ENCODE data around the gene FBRSL1.
"Not testable (repeated sequence)": the region's sequence is repeated elsewhere in the genome, so short reads cannot be mapped to it uniquely, and the experiment has no call there.

The FBRSL1 gene

GRCh38 chr12:132462788-132463187, 27.2 kb upstream of the FBRSL1 start:
- Histone ChIP-seq H3K4me3 (ENCODE audit: insufficient read depth, low read depth, low read length) (no peak overlapping the region), H3K36me3 (ENCODE audit: control insufficient read depth, insufficient read depth, low read length) (no peaks in the 10 kb centered on the region), H3K27ac (ENCODE audit: insufficient read depth, low read depth, low read length, poor library complexity, severe bottlenecking) (no peak overlapping the region), H3K27me3 (ENCODE audit: control insufficient read depth, insufficient read depth, low read length, poor library complexity, severe bottlenecking) (peaks cover 8% of the 10 kb centered on the region), H3K4me1 (ENCODE audit: control insufficient read depth, insufficient read depth, low read length) (peaks cover 7% of the 10 kb centered on the region), H3K9me3 (ENCODE audit: control insufficient read depth, low read length) (no peaks in the 10 kb centered on the region)
- WGBS, 2 experiments = 89 to 90% methylated on average over 5 of the region's 5 CpGs

DNA sequence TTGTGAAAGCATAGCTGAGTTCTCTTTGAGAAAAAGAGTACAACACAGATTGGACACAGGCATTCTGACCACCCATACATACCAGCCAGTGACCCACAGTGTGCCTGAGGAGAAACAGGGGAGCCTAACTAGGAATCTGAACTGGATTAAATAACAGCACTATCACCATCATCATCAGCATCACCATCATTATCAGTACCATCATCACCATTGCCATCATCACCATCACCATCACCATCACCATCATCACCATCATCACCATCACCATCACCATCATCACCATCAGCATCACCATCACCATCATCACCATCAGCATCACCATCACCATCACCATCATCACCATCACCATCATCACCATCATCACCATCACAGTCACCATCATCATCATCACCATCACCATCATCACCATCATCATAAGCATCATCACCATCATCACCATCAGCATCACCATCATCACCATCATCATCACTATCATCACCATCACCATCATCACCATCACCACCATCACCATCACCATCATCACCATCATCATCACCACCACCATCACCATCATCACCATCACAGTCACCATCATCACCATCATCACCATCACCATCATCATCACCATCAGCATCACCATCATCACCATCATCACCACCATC, 26.5 kb upstream of the FBRSL1 start:
- H3K9me3 ChIP-seq (ENCODE audit: control insufficient read depth, low read length); H3K27ac ChIP-seq (ENCODE audit: insufficient read depth, low read depth, low read length, poor library complexity, severe bottlenecking); H3K4me1 ChIP-seq (ENCODE audit: control insufficient read depth, insufficient read depth, low read length); H3K36me3 ChIP-seq (ENCODE audit: control insufficient read depth, insufficient read depth, low read length); H3K4me3 ChIP-seq (ENCODE audit: insufficient read depth, low read depth, low read length); H3K27me3 ChIP-seq (ENCODE audit: control insufficient read depth, insufficient read depth, low read length, poor library complexity, severe bottlenecking): not testable (repeated sequence)

- not testable (repeated sequence) for H3K4me1 ChIP-seq (ENCODE audit: control insufficient read depth, insufficient read depth, low read length); H3K27ac ChIP-seq (ENCODE audit: insufficient read depth, low read depth, low read length, poor library complexity, severe bottlenecking); H3K36me3 ChIP-seq (ENCODE audit: control insufficient read depth, insufficient read depth, low read length); H3K4me3 ChIP-seq (ENCODE audit: insufficient read depth, low read depth, low read length); H3K9me3 ChIP-seq (ENCODE audit: control insufficient read depth, low read length)
- WGBS, 2 experiments = 78 to 83% methylated on average over 5 of the region's 5 CpGs
- peaks cover 10% of the 10 kb centered on the region for H3K27me3 ChIP-seq (ENCODE audit: control insufficient read depth, insufficient read depth, low read length, poor library complexity, severe bottlenecking)
Measured at GRCh38 chr12:132464304-132464703, 25.6 kb upstream of the FBRSL1 start.

- no peaks in the 10 kb centered on the region for H3K9me3 ChIP-seq (ENCODE audit: control insufficient read depth, low read length)
- H3K4me1 ChIP-seq (ENCODE audit: control insufficient read depth, insufficient read depth, low read length) = peaks cover 7% of the 10 kb centered on the region
- 87 to 88% methylated on average over 10 of the region's 10 CpGs for WGBS, 2 experiments
- no peak overlapping the region for H3K4me3 ChIP-seq (ENCODE audit: insufficient read depth, low read depth, low read length)
- peaks cover 15% of the 10 kb centered on the region for H3K27me3 ChIP-seq (ENCODE audit: control insufficient read depth, insufficient read depth, low read length, poor library complexity, severe bottlenecking)
- H3K27ac ChIP-seq (ENCODE audit: insufficient read depth, low read depth, low read length, poor library complexity, severe bottlenecking) = no peak overlapping the region
- H3K36me3 ChIP-seq (ENCODE audit: control insufficient read depth, insufficient read depth, low read length) = no peaks in the 10 kb centered on the region
Measured at GRCh38 chr12:132464820-132465219, 25.1 kb upstream of the FBRSL1 start.

- no peaks in the 10 kb centered on the region for H3K9me3 ChIP-seq (ENCODE audit: control insufficient read depth, low read length)
- 65 to 66% methylated on average over 17 of the region's 17 CpGs for WGBS, 2 experiments
- no peak overlapping the region for H3K27ac ChIP-seq (ENCODE audit: insufficient read depth, low read depth, low read length, poor library complexity, severe bottlenecking)
- H3K4me1 ChIP-seq (ENCODE audit: control insufficient read depth, insufficient read depth, low read length) = peaks cover 7% of the 10 kb centered on the region
- H3K4me3 ChIP-seq (ENCODE audit: insufficient read depth, low read depth, low read length) = no peak overlapping the region
- peaks cover 16% of the 10 kb centered on the region for H3K27me3 ChIP-seq (ENCODE audit: control insufficient read depth, insufficient read depth, low read length, poor library complexity, severe bottlenecking)
- H3K36me3 ChIP-seq (ENCODE audit: control insufficient read depth, insufficient read depth, low read length) = no peaks in the 10 kb centered on the region
Measured at GRCh38 chr12:132465269-132466190, 24.4 kb upstream of the FBRSL1 start.

GRCh38 chr12:132466241-132467201, 23.4 kb upstream of the FBRSL1 start:
- peaks cover 16% of the 10 kb centered on the region for H3K27me3 ChIP-seq (ENCODE audit: control insufficient read depth, insufficient read depth, low read length, poor library complexity, severe bottlenecking)
- no peaks in the 10 kb centered on the region for H3K36me3 ChIP-seq (ENCODE audit: control insufficient read depth, insufficient read depth, low read length)
- 84 to 86% methylated on average over 18 of the region's 18 CpGs for WGBS, 2 experiments
- no peak overlapping the region for H3K4me3 ChIP-seq (ENCODE audit: insufficient read depth, low read depth, low read length)
- H3K4me1 ChIP-seq (ENCODE audit: control insufficient read depth, insufficient read depth, low read length) = peaks cover 7% of the 10 kb centered on the region
- H3K9me3 ChIP-seq (ENCODE audit: control insufficient read depth, low read length) = no peaks in the 10 kb centered on the region
- no peak overlapping the region for H3K27ac ChIP-seq (ENCODE audit: insufficient read depth, low read depth, low read length, poor library complexity, severe bottlenecking)

- 89% methylated on average over 13 of the region's 13 CpGs for WGBS, 2 experiments
- Histone ChIP-seq H3K36me3 (ENCODE audit: control insufficient read depth, insufficient read depth, low read length) (no peaks in the 10 kb centered on the region), H3K4me3 (ENCODE audit: insufficient read depth, low read depth, low read length) (no peak overlapping the region), H3K27ac (ENCODE audit: insufficient read depth, low read depth, low read length, poor library complexity, severe bottlenecking) (no peak overlapping the region), H3K9me3 (ENCODE audit: control insufficient read depth, low read length) (no peaks in the 10 kb centered on the region), H3K4me1 (ENCODE audit: control insufficient read depth, insufficient read depth, low read length) (peaks cover 7% of the 10 kb centered on the region), H3K27me3 (ENCODE audit: control insufficient read depth, insufficient read depth, low read length, poor library complexity, severe bottlenecking) (peaks cover 12% of the 10 kb centered on the region)
Measured at GRCh38 chr12:132467511-132467910, 22.4 kb upstream of the FBRSL1 start.

DNA sequence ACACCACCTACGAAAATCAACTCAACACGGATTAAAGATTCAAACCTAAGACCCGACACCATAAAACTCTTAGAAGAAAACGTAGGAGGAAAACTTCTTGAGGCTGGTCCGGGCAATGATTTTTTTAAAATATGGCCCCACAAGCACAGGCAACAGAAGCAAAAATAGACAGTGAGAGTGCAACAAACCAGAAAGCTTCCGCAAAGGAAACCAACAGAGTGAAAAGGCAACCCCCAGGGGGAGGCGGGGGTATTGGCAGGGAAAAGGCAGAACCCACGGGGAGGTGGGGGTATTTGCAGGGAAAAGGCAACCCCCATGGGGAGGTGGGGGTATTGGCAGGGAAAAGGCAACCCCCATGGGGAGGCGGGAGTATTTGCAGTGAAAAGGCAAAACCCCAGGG, 20.5 kb upstream of the FBRSL1 start:
- Histone ChIP-seq H3K9me3 (ENCODE audit: control insufficient read depth, low read length) (no peaks in the 10 kb centered on the region), H3K36me3 (ENCODE audit: control insufficient read depth, insufficient read depth, low read length) (no peaks in the 10 kb centered on the region), H3K27ac (ENCODE audit: insufficient read depth, low read depth, low read length, poor library complexity, severe bottlenecking) (no peak overlapping the region), H3K4me1 (ENCODE audit: control insufficient read depth, insufficient read depth, low read length) (peaks cover 7% of the 10 kb centered on the region), H3K4me3 (ENCODE audit: insufficient read depth, low read depth, low read length) (no peak overlapping the region), H3K27me3 (ENCODE audit: control insufficient read depth, insufficient read depth, low read length, poor library complexity, severe bottlenecking) (peaks cover 12% of the 10 kb centered on the region)
- 31 to 39% methylated on average over 9 of the region's 9 CpGs for WGBS, 2 experiments

DNA sequence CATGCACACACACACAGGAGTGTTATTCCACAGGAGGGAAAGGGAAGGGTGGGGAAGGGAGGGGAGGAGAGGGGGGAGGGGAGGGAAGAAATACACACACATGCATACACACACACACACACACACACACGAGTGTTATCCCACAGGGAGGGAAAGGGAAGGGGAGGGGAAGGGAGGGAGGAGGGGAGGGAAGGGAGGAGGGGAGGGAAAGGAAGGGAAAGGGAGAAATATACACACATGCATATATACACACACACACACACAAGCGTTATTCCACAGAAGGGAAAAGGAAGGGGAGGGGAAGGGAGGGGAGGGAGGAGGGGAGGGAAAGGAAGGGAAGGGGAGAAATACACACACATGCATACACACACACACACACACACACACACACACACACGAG, 19.6 kb upstream of the FBRSL1 start:
- WGBS, 2 experiments = no CpG with 5 or more reads among the region's 3 CpGs
- Histone ChIP-seq H3K4me3 (ENCODE audit: insufficient read depth, low read depth, low read length) (no peak overlapping the region), H3K36me3 (ENCODE audit: control insufficient read depth, insufficient read depth, low read length) (no peaks in the 10 kb centered on the region), H3K27ac (ENCODE audit: insufficient read depth, low read depth, low read length, poor library complexity, severe bottlenecking) (no peak overlapping the region), H3K4me1 (ENCODE audit: control insufficient read depth, insufficient read depth, low read length) (peaks cover 6% of the 10 kb centered on the region), H3K27me3 (ENCODE audit: control insufficient read depth, insufficient read depth, low read length, poor library complexity, severe bottlenecking) (peaks cover 12% of the 10 kb centered on the region), H3K9me3 (ENCODE audit: control insufficient read depth, low read length) (no peaks in the 10 kb centered on the region)
